Ascending aorta (tissue), 2 donors: ENCODE data around the gene WNT8B. TPM values are rescaled to one million over a fixed set of nuclear protein-coding genes. Genes with fewer than 3 reads are reported as not detected.

ENCODE experiments used
- DNase-seq, 2 donors: peaks; one replicate each; pipeline ENCODE4 v3.0.0-alpha.2; 2019; ENCODE audit warnings: low spot score in 2 of 2
- H3K27ac ChIP-seq, 2 donors: fragments of 200-600 bp; sonication (generic); one replicate each; pipeline ENCODE4 v1.5.1; 2016 to 2017; ENCODE audit warnings: mild to moderate bottlenecking in 1 of 2
- H3K27me3 ChIP-seq: fragments of 200-600 bp; sonication (generic); one replicate; pipeline ENCODE4 v1.5.1; 2017
- H3K36me3 ChIP-seq, 2 donors: fragments of 200-600 bp; sonication (generic); one replicate each; pipeline ENCODE4 v1.5.1; 2016
- H3K4me1 ChIP-seq, 2 donors: fragments of 200-600 bp; sonication (generic); one replicate each; pipeline ENCODE4 v1.5.1; 2016 to 2017; ENCODE audit warnings: mild to moderate bottlenecking in 1 of 2
- H3K4me3 ChIP-seq, 2 donors: fragments of 200-600 bp; sonication (generic); one replicate each; pipeline ENCODE4 v1.5.1; 2016 to 2017; ENCODE audit warnings: mild to moderate bottlenecking in 1 of 2
- H3K9me3 ChIP-seq, 2 donors: fragments of 200-600 bp; sonication (generic); one replicate each; pipeline ENCODE4 v1.5.1; 2016
- intact Hi-C: fragments of 100-400 bp; cut with DNase I; formaldehyde crosslinking; loops from one replicate; pipeline ENCODE4 v1.15.1; 2023
- total RNA-seq: library from RNA; depleted of rRNA; stranded (reverse); fragments of >200 nt; gene quantifications from one replicate; pipeline ENCODE4 v1.1.0, GENCODE V29; 2016
- TF ChIP-seq, protein P1 (sequence below), 3 experiments: fragments of 200-600 bp in 2 of 3; fragments of 450-650 bp in 1 of 3; sonication (generic) in 2 of 3; IDR thresholded peaks; one replicate each; pipeline ENCODE4 v1.5.1; 2016 to 2019; ENCODE audit warnings: antibody characterized with exemption in 3 of 3, mild to moderate bottlenecking in 1 of 3, moderate library complexity in 1 of 3

WNT8B gene
- total RNA-seq, 1 donor from 2014 or later: not detected

DNA sequence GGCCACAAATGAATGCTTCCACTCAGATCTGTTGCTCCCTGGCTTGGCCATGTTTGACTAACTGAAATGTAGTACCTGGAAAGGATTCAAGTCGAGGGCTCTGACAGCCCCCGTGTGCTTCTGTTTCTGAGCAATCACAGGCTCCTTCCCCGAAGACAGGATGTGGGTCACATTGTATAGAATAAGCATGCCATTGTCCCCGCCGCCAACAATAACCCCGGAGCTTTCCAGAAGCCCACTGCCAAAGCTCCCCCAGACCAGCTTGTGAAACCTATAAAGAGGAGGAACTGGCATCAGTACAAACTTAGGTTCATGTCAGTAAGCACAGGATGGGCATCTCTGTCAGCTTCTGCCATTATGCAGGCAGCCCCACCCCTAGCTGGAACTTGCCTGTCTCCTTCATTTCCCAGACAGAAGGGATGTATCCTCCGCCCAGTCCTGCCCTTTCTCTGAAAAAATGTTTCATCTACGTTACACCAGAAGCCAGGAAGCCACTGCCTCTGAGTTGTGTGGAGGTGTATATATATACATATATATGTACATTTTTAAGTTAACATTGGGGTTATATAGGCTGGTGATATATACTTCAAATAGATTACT, 46.5 kb downstream of the WNT8B start:
- TF ChIP-seq, protein P1, sequence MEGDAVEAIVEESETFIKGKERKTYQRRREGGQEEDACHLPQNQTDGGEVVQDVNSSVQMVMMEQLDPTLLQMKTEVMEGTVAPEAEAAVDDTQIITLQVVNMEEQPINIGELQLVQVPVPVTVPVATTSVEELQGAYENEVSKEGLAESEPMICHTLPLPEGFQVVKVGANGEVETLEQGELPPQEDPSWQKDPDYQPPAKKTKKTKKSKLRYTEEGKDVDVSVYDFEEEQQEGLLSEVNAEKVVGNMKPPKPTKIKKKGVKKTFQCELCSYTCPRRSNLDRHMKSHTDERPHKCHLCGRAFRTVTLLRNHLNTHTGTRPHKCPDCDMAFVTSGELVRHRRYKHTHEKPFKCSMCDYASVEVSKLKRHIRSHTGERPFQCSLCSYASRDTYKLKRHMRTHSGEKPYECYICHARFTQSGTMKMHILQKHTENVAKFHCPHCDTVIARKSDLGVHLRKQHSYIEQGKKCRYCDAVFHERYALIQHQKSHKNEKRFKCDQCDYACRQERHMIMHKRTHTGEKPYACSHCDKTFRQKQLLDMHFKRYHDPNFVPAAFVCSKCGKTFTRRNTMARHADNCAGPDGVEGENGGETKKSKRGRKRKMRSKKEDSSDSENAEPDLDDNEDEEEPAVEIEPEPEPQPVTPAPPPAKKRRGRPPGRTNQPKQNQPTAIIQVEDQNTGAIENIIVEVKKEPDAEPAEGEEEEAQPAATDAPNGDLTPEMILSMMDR (IDR thresholded peaks at IDR 0.05): no peak
- H3K4me3 ChIP-seq: no peak overlapping the region
- no peaks in the 10 kb centered on the region for H3K27me3 ChIP-seq
- H3K9me3 ChIP-seq: no peaks in the 10 kb centered on the region
- no peak for DNase-seq
- no peaks in the 10 kb centered on the region for H3K4me1 ChIP-seq
- H3K36me3 ChIP-seq: peaks cover 14 to 29% of the 10 kb centered on the region in 2 donors
- intact Hi-C loops: no loop called here
- H3K27ac ChIP-seq: no peak overlapping the region

DNA sequence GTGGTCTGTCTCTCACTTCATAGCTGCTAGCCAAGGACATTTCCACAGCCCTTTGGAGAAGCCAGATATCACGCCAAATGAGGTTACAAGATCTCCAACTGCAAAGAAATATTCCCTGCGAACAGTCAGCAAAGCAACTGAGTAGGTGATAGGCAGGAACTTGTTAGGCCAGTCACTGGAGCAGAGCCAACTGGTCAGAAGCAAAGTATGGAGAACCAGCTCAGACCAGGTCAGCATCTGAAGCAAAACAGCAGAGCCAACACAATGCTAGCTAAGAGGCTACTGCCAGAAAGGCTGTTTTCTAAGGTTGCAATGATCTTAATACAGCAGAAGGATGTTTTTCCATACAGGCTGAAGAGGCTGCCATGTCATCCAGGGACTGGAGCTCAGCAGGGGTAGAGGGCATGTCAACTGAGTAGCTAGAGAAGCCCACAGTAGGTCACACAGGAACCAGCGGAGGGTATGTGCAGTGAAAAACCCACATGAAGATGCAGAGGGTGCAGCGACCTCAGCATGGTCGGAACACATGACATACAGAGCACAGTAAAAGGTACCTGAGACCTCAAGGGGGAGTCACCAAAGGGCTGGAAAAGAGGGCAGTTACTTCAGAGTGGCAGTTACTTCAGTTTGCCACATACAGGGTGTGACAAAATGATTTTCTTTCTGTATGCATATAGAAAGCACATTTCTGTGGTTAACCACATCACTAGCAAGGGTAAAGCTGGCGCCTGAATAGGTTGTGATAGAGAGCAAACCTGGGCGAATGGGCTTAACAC, 47.9 kb downstream of the WNT8B start:
- peaks cover 7 to 27% of the 10 kb centered on the region in 2 donors for H3K36me3 ChIP-seq

DNA sequence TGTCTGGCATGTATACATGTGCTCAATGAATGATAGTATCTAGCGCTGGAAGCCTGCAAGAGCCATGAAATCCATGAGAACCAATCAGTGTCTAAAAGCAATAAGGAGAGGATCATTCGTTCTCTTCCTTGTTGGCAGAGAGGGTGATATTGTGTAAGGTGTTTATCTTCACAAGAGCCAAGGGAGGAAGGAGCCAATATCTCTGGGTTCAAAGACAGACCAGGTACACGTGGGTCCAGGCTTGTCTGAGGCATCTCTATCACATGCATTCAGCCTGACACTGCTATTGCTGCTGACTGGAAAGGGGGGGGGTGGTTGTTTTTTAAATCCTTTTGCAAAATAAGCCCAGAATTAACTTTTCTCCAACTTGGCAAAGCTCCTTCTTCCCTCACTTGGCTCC, 52.8 kb downstream of the WNT8B start:
- TF ChIP-seq, protein P1 (IDR thresholded peaks at IDR 0.05): no peak
- Histone ChIP-seq H3K27me3 (no peaks in the 10 kb centered on the region), H3K4me3 (no peak overlapping the region), H3K27ac (no peak overlapping the region), H3K9me3 (no peaks in the 10 kb centered on the region), H3K4me1 (no peaks in the 10 kb centered on the region), H3K36me3 (peaks cover 0 to 9% of the 10 kb centered on the region in 2 donors)
- intact Hi-C loops: loop anchor here (5.0 kb wide), 1 partner anchor 83 kb away; no protein-coding TSS in a partner anchor
- DNase-seq: no peak

More for the DNA sequence above, 47.9 kb downstream of the WNT8B start:
- Histone ChIP-seq H3K4me3 (no peak overlapping the region), H3K4me1 (no peaks in the 10 kb centered on the region), H3K27ac (no peak overlapping the region), H3K27me3 (no peaks in the 10 kb centered on the region), H3K9me3 (no peaks in the 10 kb centered on the region)
- TF ChIP-seq, protein P1 (IDR thresholded peaks at IDR 0.05): no peak
- no peak for DNase-seq
- intact Hi-C loops: no loop called here

DNA sequence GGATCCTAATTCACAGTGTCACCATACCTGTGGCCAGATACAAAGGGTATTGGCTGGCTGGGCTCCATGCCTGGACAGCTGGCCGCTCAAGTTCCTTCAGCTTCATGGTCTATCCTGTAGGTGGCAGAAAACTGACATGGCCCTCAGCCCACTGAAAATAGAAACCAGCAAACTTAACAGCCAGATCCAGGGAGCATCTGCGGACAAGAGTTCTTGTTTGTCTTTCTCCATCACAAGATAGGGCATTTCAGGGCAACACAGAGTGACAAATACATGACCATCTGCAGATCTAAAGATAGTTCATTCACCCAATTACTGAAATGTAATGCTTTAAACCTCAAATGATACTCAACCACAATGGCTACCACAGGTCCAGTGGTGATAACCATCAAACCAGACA, 54.0 kb downstream of the WNT8B start:
- Histone ChIP-seq H3K9me3 (no peaks in the 10 kb centered on the region), H3K27me3 (no peaks in the 10 kb centered on the region), H3K36me3 (peaks cover 0 to 9% of the 10 kb centered on the region in 2 donors), H3K4me1 (no peaks in the 10 kb centered on the region), H3K4me3 (no peak overlapping the region), H3K27ac (no peak overlapping the region)
- intact Hi-C loops: loop anchor here (5.0 kb wide), 1 partner anchor 85 kb away; no protein-coding TSS in a partner anchor
- DNase-seq: no peak
- TF ChIP-seq, protein P1 (IDR thresholded peaks at IDR 0.05): no peak

DNA sequence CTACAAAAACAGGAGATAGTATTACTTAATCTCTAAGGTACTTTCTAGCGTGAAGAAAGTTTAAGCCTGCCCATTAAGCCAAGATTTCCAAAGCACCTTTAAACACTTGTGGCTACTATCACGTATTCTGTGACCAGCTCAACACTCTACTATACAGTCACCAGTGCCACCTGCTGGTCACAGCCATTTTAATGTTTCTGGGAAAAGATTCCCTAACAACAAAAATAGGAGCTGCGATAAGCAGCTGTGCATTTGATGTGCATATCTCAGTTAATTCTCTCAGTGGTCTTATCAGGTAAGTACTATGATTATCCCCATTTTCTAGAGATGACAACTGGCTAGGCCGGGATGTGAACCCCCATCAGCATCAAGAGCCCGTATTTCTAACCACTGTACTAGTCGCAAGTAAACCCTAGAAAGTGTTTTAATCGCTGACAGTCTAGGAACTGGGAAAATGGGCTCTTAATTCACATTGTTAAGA, 56.0 kb downstream of the WNT8B start:
- peak in 1 of 2 donors; percentile 81 for DNase-seq
- Histone ChIP-seq H3K36me3 (peaks cover 6 to 9% of the 10 kb centered on the region in 2 donors), H3K9me3 (no peaks in the 10 kb centered on the region), H3K27ac (peak overlapping the region in 1 of 2 donors; percentile 13), H3K27me3 (no peaks in the 10 kb centered on the region), H3K4me1 (no peaks in the 10 kb centered on the region), H3K4me3 (peak overlapping the region; percentile 48 to 73)
- intact Hi-C loops: loop anchor here (2.0 to 5.0 kb wide), 3 partner anchors 36 to 180 kb away; no protein-coding TSS in a partner anchor
- TF ChIP-seq, protein P1 (IDR thresholded peaks at IDR 0.05): peak; percentile 36 to 73 (median 59)
